ENCODE data around the gene RPRD1B.

- TF ChIP-seq CTCF (conservative IDR thresholded peaks at IDR 0.05; ENCODE audit: low read depth, low read length) (no peak), EZH2 (IDR thresholded peaks at IDR 0.05; ENCODE audit: low read length, unreplicated experiment) (no peak), EZH2phosphoT487 (IDR thresholded peaks at IDR 0.05; ENCODE audit: borderline replicate concordance, low read length) (no peak)
Measured at GRCh38 chr20:38092915-38093314, 59.4 kb downstream of the RPRD1B start.
